Measurements from ENCODE around the gene GPRIN1. TPM values are rescaled to one million over a fixed set of nuclear protein-coding genes. Genes with fewer than 3 reads are reported as not detected.
A peak's percentile ranks its signal among the peaks of the same experiment; 100 is the strongest.

GPRIN1 gene
- total RNA-seq, 1 donor from 2014 or later = 3.2 TPM

- no peaks in the 10 kb centered on the region for H3K9me3 Mint-ChIP-seq
- POLR2A ChIA-PET = interaction anchor here (1.9 kb wide), 1 partner anchor 73 kb away, joined by 5 read pairs; no protein-coding TSS in a partner anchor
- peaks cover 18% of the 10 kb centered on the region for H3K27me3 Mint-ChIP-seq
- DNase-seq (peak; percentile 45), ATAC-seq (ENCODE audit: low read depth) (peak; percentile 61)
- peak overlapping the region; percentile 65 for H3K27ac Mint-ChIP-seq
- no peaks in the 10 kb centered on the region for H3K36me3 Mint-ChIP-seq (ENCODE audit: low read depth)
- TF ChIP-seq CTCF (IDR thresholded peaks at IDR 0.05) = no peak
- CTCF ChIA-PET = no interaction called here
- intact Hi-C loops (cut with micrococcal nuclease) = no loop called here
- peaks cover 10% of the 10 kb centered on the region for H3K4me1 Mint-ChIP-seq
- peak overlapping the region; percentile 87 for H3K4me3 Mint-ChIP-seq
Measured at GRCh38 chr5:176608937-176609723, 826 bp downstream of the GPRIN1 start.

- H3K4me1 Mint-ChIP-seq = peaks cover 10% of the 10 kb centered on the region
- H3K9me3 Mint-ChIP-seq = no peaks in the 10 kb centered on the region
- no peaks in the 10 kb centered on the region for H3K36me3 Mint-ChIP-seq (ENCODE audit: low read depth)
- ATAC-seq (ENCODE audit: low read depth) = no peak
- no peak overlapping the region for H3K27ac Mint-ChIP-seq
- intact Hi-C loops (cut with micrococcal nuclease) = no loop called here
- CTCF ChIA-PET = interaction anchor here (0.8 kb wide), 1 partner anchor 52 kb away, joined by 3 read pairs; no protein-coding TSS in a partner anchor
- POLR2A ChIA-PET = interaction anchor here (0.9 to 1.9 kb wide), 3 partner anchors 39 to 399 kb away, joined by 4 to 5 read pairs (median 4); no protein-coding TSS in a partner anchor
- TF ChIP-seq CTCF (IDR thresholded peaks at IDR 0.05) = no peak
- DNase-seq = no peak
- H3K27me3 Mint-ChIP-seq = peaks cover 13% of the 10 kb centered on the region
- H3K4me3 Mint-ChIP-seq = peak overlapping the region; percentile 87
Measured at GRCh38 chr5:176608142-176608705, 1.7 kb downstream of the GPRIN1 start.

- Mint-ChIP-seq H3K36me3 (ENCODE audit: low read depth) (no peaks in the 10 kb centered on the region), H3K4me3 (no peak overlapping the region), H3K27me3 (peaks cover 6% of the 10 kb centered on the region), H3K9me3 (no peaks in the 10 kb centered on the region), H3K27ac (no peak overlapping the region), H3K4me1 (peaks cover 10% of the 10 kb centered on the region)
- intact Hi-C loops (cut with micrococcal nuclease) = no loop called here
- ChIA-PET CTCF (no interaction called here), POLR2A (interaction anchor here (0.9 to 1.4 kb wide), 2 partner anchors 40 to 69 kb away, joined by 3 to 4 read pairs; partner anchors contain the start of gene RNF44)
- no peak for DNase-seq
- TF ChIP-seq CTCF (IDR thresholded peaks at IDR 0.05) = no peak
- ATAC-seq (ENCODE audit: low read depth) = no peak
Measured at GRCh38 chr5:176606875-176607274, 3.1 kb downstream of the GPRIN1 start.

- intact Hi-C loops (cut with micrococcal nuclease) = no loop called here
- no peaks in the 10 kb centered on the region for H3K27me3 Mint-ChIP-seq
- H3K9me3 Mint-ChIP-seq = no peaks in the 10 kb centered on the region
- no peak overlapping the region for H3K27ac Mint-ChIP-seq
- H3K4me3 Mint-ChIP-seq = no peak overlapping the region
- POLR2A ChIA-PET = interaction anchor here (1.4 kb wide), 1 partner anchor 69 kb away, joined by 3 read pairs; the partner anchor contains the start of gene RNF44
- CTCF ChIA-PET = no interaction called here
- TF ChIP-seq CTCF (IDR thresholded peaks at IDR 0.05) = no peak
- DNase-seq = no peak
- H3K36me3 Mint-ChIP-seq (ENCODE audit: low read depth) = no peaks in the 10 kb centered on the region
- no peak for ATAC-seq (ENCODE audit: low read depth)
- peaks cover 10% of the 10 kb centered on the region for H3K4me1 Mint-ChIP-seq
Measured at GRCh38 chr5:176606032-176606431, 3.9 kb downstream of the GPRIN1 start.

GRCh38 chr5:176603091-176603490 is 6.9 kb downstream of the GPRIN1 start:
- H3K9me3 Mint-ChIP-seq = no peaks in the 10 kb centered on the region
- H3K27me3 Mint-ChIP-seq = peaks cover 2% of the 10 kb centered on the region
- H3K4me3 Mint-ChIP-seq = no peak overlapping the region
- H3K36me3 Mint-ChIP-seq (ENCODE audit: low read depth) = no peaks in the 10 kb centered on the region
- TF ChIP-seq CTCF (IDR thresholded peaks at IDR 0.05) = no peak
- ATAC-seq (ENCODE audit: low read depth) (no peak), DNase-seq (no peak)
- intact Hi-C loops (cut with micrococcal nuclease) = no loop called here
- ChIA-PET CTCF (no interaction called here), POLR2A (no interaction called here)
- no peaks in the 10 kb centered on the region for H3K4me1 Mint-ChIP-seq
- H3K27ac Mint-ChIP-seq = no peak overlapping the region
